Mesenchymal stem cell (in vitro differentiated cells and primary cell): ENCODE data around the gene EXOC3.

Source experiments
- DNase-seq: peaks from one replicate; pipeline ENCODE4 v3.0.0-alpha.2; 2013
- H2AFZ ChIP-seq: one replicate; pipeline ENCODE4 v1.6.1; 2013; ENCODE audit warnings: low read depth, mild to moderate bottlenecking, control low read depth, inconsistent platforms, low read length, moderate library complexity
- H2AK5ac ChIP-seq: 2 replicates; pipeline ENCODE4 v1.6.1; 2013; ENCODE audit warnings: low read length, moderate library complexity, mild to moderate bottlenecking, inconsistent platforms; ENCODE audit not compliant: severe bottlenecking
- H2BK120ac ChIP-seq: one replicate; pipeline ENCODE4 v1.6.1; 2013; ENCODE audit warnings: low read depth, mild to moderate bottlenecking, inconsistent platforms, low read length, moderate library complexity
- H2BK12ac ChIP-seq, 2 experiments: one replicate each; pipeline ENCODE4 v1.6.1; 2013; ENCODE audit warnings: inconsistent platforms in 2 of 2, low read length in 2 of 2, mild to moderate bottlenecking in 2 of 2, moderate library complexity in 2 of 2, control low read depth in 1 of 2
- H2BK15ac ChIP-seq: one replicate; pipeline ENCODE4 v1.6.1; 2013; ENCODE audit warnings: mild to moderate bottlenecking, low read depth, inconsistent platforms; ENCODE audit not compliant: poor library complexity, severe bottlenecking
- H2BK5ac ChIP-seq: 2 replicates; pipeline ENCODE4 v1.6.1; 2013; ENCODE audit warnings: low read depth, mild to moderate bottlenecking, low read length, control low read depth, inconsistent platforms; ENCODE audit not compliant: poor library complexity, severe bottlenecking
- H3K14ac ChIP-seq, 2 experiments: one replicate each; pipeline ENCODE4 v1.6.1; 2013; ENCODE audit warnings: inconsistent platforms in 2 of 2, low read length in 2 of 2, control low read depth in 1 of 2, mild to moderate bottlenecking in 1 of 2, moderate library complexity in 1 of 2
- H3K18ac ChIP-seq, 2 experiments: one replicate each; pipeline ENCODE4 v1.6.1; 2013; ENCODE audit warnings: inconsistent platforms in 2 of 2, low read length in 2 of 2, control low read depth in 1 of 2, low read depth in 1 of 2, mild to moderate bottlenecking in 1 of 2
- H3K23ac ChIP-seq, 2 experiments: one replicate each; pipeline ENCODE4 v1.6.1; 2013; ENCODE audit warnings: inconsistent platforms in 2 of 2, low read length in 2 of 2, mild to moderate bottlenecking in 2 of 2, moderate library complexity in 2 of 2, control low read depth in 1 of 2
- H3K27ac ChIP-seq: 2 replicates; pipeline ENCODE4 v1.5.1; 2013; ENCODE audit warnings: mild to moderate bottlenecking, moderate library complexity, low read length, control low read depth, inconsistent platforms; ENCODE audit not compliant: poor library complexity, severe bottlenecking
- H3K27me3 ChIP-seq, 2 experiments: 2 replicates each; pipeline versions ENCODE4 v1.6.1 to v1.7.0; 2013; ENCODE audit warnings: low read length in 2 of 2, mild to moderate bottlenecking in 2 of 2, moderate library complexity in 2 of 2, control low read depth in 1 of 2, inconsistent platforms in 1 of 2; ENCODE audit not compliant: control insufficient read depth in 1 of 2, insufficient read depth in 1 of 2
- H3K36me3 ChIP-seq, 2 experiments: 2 replicates each; pipeline versions ENCODE4 v1.6.1 to v1.7.0; 2013; ENCODE audit warnings: low read length in 2 of 2, control low read depth in 1 of 2, inconsistent platforms in 1 of 2, low read depth in 1 of 2, mild to moderate bottlenecking in 1 of 2; ENCODE audit not compliant: insufficient read depth in 2 of 2, control insufficient read depth in 1 of 2
- H3K4ac ChIP-seq, 2 experiments: one replicate each; pipeline ENCODE4 v1.6.1; 2013; ENCODE audit warnings: inconsistent platforms in 2 of 2, low read length in 2 of 2, mild to moderate bottlenecking in 2 of 2, moderate library complexity in 2 of 2, control low read depth in 1 of 2, low read depth in 1 of 2
- H3K4me1 ChIP-seq: 2 replicates; pipeline ENCODE4 v1.6.1; 2013; ENCODE audit warnings: low read depth, low read length, control low read depth; ENCODE audit not compliant: control insufficient read depth, insufficient read depth
- H3K4me2 ChIP-seq: 2 replicates; pipeline ENCODE4 v1.6.1; 2013; ENCODE audit warnings: low read length, mild to moderate bottlenecking, inconsistent platforms; ENCODE audit not compliant: poor library complexity, severe bottlenecking
- H3K4me3 ChIP-seq, 2 experiments: 2 replicates each; pipeline versions ENCODE4 v1.5.1 to v1.7.0; 2013; ENCODE audit warnings: low read length in 2 of 2, mild to moderate bottlenecking in 2 of 2, control low read depth in 1 of 2, low read depth in 1 of 2; ENCODE audit not compliant: insufficient read depth in 1 of 2
- H3K79me1 ChIP-seq: replicated peaks from 2 replicates; pipeline ENCODE4 v1.6.1; 2013; ENCODE audit warnings: mild to moderate bottlenecking, control low read depth, low read length, inconsistent platforms; ENCODE audit not compliant: poor library complexity, severe bottlenecking
- H3K9ac ChIP-seq: 2 replicates; pipeline ENCODE4 v1.7.0; 2013; ENCODE audit warnings: mild to moderate bottlenecking, low read length, moderate library complexity
- H3K9me3 ChIP-seq: 2 replicates; pipeline ENCODE4 v1.7.0; 2013; ENCODE audit warnings: mild to moderate bottlenecking, low read length; ENCODE audit not compliant: control insufficient read depth
- H4K8ac ChIP-seq: one replicate; pipeline ENCODE4 v1.6.1; 2013; ENCODE audit warnings: inconsistent platforms, mild to moderate bottlenecking, low read length, moderate library complexity
- H4K91ac ChIP-seq: one replicate; pipeline ENCODE4 v1.6.1; 2013; ENCODE audit warnings: mild to moderate bottlenecking, low read length, inconsistent platforms
- WGBS: methylation state at CpG from one replicate; pipeline ENCODE4 v1.1.7; 2013; ENCODE audit warnings: mixed read lengths; 5-methylcytosine and 5-hydroxymethylcytosine counted together

Gene EXOC3

DNA sequence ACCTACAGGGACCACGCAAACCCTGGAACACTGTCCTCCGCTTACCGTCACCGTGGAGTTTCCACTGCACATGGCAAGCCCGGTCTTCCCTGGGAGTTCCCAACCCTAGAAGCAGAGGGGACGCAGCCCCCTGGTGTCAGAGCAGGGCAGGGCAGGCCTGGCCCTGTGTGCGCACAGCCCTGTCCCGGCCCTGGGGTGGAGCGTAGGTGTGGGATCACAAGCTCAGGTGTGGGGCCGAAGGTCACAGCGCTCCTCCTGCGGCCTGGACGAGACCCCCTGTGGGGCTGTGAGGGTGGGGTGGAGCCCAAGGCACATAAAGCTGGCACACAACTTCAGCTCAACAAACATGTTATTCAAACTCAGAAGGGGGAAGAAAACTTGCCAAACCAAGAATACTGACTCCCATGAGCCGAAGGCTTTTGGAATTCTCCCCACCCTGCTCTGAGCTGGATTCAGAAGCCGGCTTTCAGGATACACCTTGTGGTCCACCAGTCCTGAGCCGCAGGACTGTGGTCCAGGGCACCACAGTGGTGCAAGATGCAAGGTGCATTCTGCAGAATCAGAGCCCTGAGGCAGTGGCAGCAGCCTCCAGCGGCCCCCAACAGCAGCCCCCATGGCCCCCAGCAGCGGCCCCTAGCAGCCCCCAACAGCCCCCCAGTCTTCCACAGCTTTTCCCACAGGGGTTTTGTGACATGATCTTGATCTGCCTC lies 11.8 kb upstream of the EXOC3 start:
- no peaks in the 10 kb centered on the region for H3K27me3 ChIP-seq
- H3K36me3 ChIP-seq = peaks cover 6 to 48% of the 10 kb centered on the region in 2 experiments
- WGBS = 68% methylated on average over 15 of the region's 18 CpGs
- H2BK120ac ChIP-seq = no peak overlapping the region
- no peak overlapping the region for H2BK5ac ChIP-seq
- H4K91ac ChIP-seq = peak overlapping the region; percentile 53
- H3K4ac ChIP-seq = no peak overlapping the region
- peaks cover 35% of the 10 kb centered on the region for H3K4me1 ChIP-seq
- no peak overlapping the region for H3K23ac ChIP-seq
- H3K79me1 ChIP-seq = no peaks in the 10 kb centered on the region
- no peak overlapping the region for H3K27ac ChIP-seq
- peak overlapping the region; percentile 69 for H4K8ac ChIP-seq
- no peak overlapping the region for H3K4me3 ChIP-seq
- no peak overlapping the region for H2AFZ ChIP-seq
- H3K9ac ChIP-seq = peak overlapping the region; percentile 17
- no peaks in the 10 kb centered on the region for H3K9me3 ChIP-seq
- no peak overlapping the region for H2BK15ac ChIP-seq
- no peak overlapping the region for H3K4me2 ChIP-seq
- H2AK5ac ChIP-seq = no peak overlapping the region
- H3K14ac ChIP-seq = no peak overlapping the region
- no peak overlapping the region for H2BK12ac ChIP-seq
- H3K18ac ChIP-seq = no peak overlapping the region
- peak; percentile 70 for DNase-seq

- peaks cover 6 to 45% of the 10 kb centered on the region in 2 experiments for H3K36me3 ChIP-seq
- H2BK120ac ChIP-seq = no peak overlapping the region
- no peaks in the 10 kb centered on the region for H3K27me3 ChIP-seq
- no peak overlapping the region for H3K23ac ChIP-seq
- no peak overlapping the region for H2AFZ ChIP-seq
- H3K18ac ChIP-seq = no peak overlapping the region
- H3K4me3 ChIP-seq = no peak overlapping the region
- H4K91ac ChIP-seq = no peak overlapping the region
- no peak overlapping the region for H2BK12ac ChIP-seq
- no peak overlapping the region for H3K14ac ChIP-seq
- H3K9ac ChIP-seq = no peak overlapping the region
- H3K4me1 ChIP-seq = peaks cover 35% of the 10 kb centered on the region
- no peak overlapping the region for H2BK5ac ChIP-seq
- no peak overlapping the region for H2BK15ac ChIP-seq
- no peak overlapping the region for H4K8ac ChIP-seq
- no peak overlapping the region for H3K27ac ChIP-seq
- 77% methylated on average over 3 of the region's 4 CpGs for whole genome bisulfite sequencing
- H3K4me2 ChIP-seq = no peak overlapping the region
- H3K9me3 ChIP-seq = no peaks in the 10 kb centered on the region
- no peak overlapping the region for H2AK5ac ChIP-seq
- no peak for DNase-seq
- no peak overlapping the region for H3K4ac ChIP-seq
- no peaks in the 10 kb centered on the region for H3K79me1 ChIP-seq
These were observed 11.3 kb upstream of the EXOC3 start for GRCh38 chr5:431711-432050.

DNA sequence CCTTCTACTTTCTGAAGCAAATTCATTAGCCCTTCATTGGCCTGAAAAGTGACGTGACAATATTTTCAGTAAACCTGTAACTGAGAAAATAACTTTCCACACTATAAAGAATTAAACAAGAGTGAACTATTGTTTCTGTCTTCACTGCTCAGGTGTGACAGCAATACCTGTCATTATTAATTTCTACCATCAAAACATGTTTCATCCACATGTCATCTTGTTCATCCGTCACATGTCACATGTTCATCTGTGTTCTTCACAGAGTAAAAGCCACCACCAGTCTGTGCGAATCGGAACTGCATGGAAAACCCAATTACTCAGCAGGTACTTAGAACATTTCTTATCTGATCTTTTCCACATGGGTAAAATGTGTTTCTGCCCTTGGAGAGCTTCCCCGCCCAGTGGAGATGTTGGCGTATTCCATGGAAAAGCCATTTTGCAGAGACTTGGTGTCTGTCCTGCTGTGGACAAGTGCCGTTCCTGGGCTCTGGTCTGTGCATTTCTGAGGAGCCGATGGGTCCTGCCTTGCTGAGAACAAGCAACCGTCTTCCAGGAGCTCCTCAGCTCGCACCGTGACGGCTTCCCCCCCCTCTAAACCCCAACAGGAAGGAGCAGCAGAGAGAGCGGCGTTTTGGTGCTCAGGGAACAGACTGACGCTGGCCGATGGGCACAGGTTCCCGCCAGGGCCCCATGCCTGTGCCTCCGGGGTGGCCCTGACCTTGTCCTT lies 10.6 kb upstream of the EXOC3 start:
- Histone ChIP-seq H2AFZ (no peak overlapping the region), H3K18ac (no peak overlapping the region), H3K4me1 (peaks cover 35% of the 10 kb centered on the region), H3K14ac (no peak overlapping the region), H3K79me1 (no peaks in the 10 kb centered on the region), H2BK120ac (no peak overlapping the region), H2BK15ac (no peak overlapping the region), H3K4me3 (no peak overlapping the region), H3K27me3 (no peaks in the 10 kb centered on the region), H3K27ac (no peak overlapping the region), H3K9me3 (no peaks in the 10 kb centered on the region), H2AK5ac (no peak overlapping the region), H2BK5ac (no peak overlapping the region), H3K23ac (no peak overlapping the region), H4K91ac (no peak overlapping the region), H3K4me2 (no peak overlapping the region), H4K8ac (no peak overlapping the region), H3K4ac (no peak overlapping the region), H3K9ac (no peak overlapping the region), H2BK12ac (no peak overlapping the region), H3K36me3 (peaks cover 6 to 43% of the 10 kb centered on the region in 2 experiments)
- WGBS = 92% methylated on average over 18 of the region's 18 CpGs
- DNase-seq = no peak

GRCh38 chr5:432928-433791 lies 9.8 kb upstream of the EXOC3 start:
- Histone ChIP-seq H3K9ac (no peak overlapping the region), H3K79me1 (no peaks in the 10 kb centered on the region), H3K4me1 (peaks cover 34% of the 10 kb centered on the region), H3K27me3 (no peaks in the 10 kb centered on the region), H4K91ac (no peak overlapping the region), H2AFZ (no peak overlapping the region), H3K14ac (no peak overlapping the region), H3K27ac (no peak overlapping the region), H3K4ac (no peak overlapping the region), H4K8ac (no peak overlapping the region), H2BK5ac (no peak overlapping the region), H2BK120ac (no peak overlapping the region), H2BK15ac (no peak overlapping the region), H2AK5ac (no peak overlapping the region), H3K18ac (no peak overlapping the region), H3K36me3 (peaks cover 9 to 36% of the 10 kb centered on the region in 2 experiments), H3K23ac (no peak overlapping the region), H3K4me3 (no peak overlapping the region), H3K9me3 (no peaks in the 10 kb centered on the region), H2BK12ac (no peak overlapping the region), H3K4me2 (no peak overlapping the region)
- no peak for DNase-seq
- WGBS = 86% methylated on average over 23 of the region's 23 CpGs
